GM23338 (cell line): ENCODE measurements around the gene ASB9. TPM values are rescaled to one million over a fixed set of nuclear protein-coding genes. Genes with fewer than 3 reads are reported as not detected.
A peak's percentile ranks its signal among the peaks of the same experiment; 100 is the strongest.

Source experiments
- ATAC-seq: fragments of 200-7000 bp; cut with Tn5 transposase; 3 replicates; pipeline ENCODE4 v1.9.1; 2020
- DNase-seq: peaks from one replicate; pipeline ENCODE4 v3.0.0-alpha.2; 2015; ENCODE audit warnings: low spot score
- H2AFZ ChIP-seq: fragments of 200-600 bp; sonication (generic); 2 replicates; pipeline ENCODE4 v1.8.0; 2016; ENCODE audit warnings: antibody characterized with exemption, mild to moderate bottlenecking, moderate library complexity
- H3F3A ChIP-seq: fragments of 200-600 bp; sonication (generic); replicated peaks from 2 replicates; pipeline ENCODE4 v1.8.0; 2017; ENCODE audit warnings: antibody characterized with exemption, mixed run types, low read depth
- H3K27ac ChIP-seq: fragments of 200-600 bp; sonication (generic); 2 replicates; pipeline ENCODE4 v1.6.1; 2016; ENCODE audit warnings: low read depth
- H3K27me3 ChIP-seq: fragments of 200-600 bp; sonication (generic); 2 replicates; pipeline ENCODE4 v1.8.0; 2016; ENCODE audit warnings: mild to moderate bottlenecking, mixed run types, moderate library complexity; ENCODE audit not compliant: insufficient read depth
- H3K36me3 ChIP-seq: fragments of 200-600 bp; sonication (generic); 2 replicates; pipeline ENCODE4 v1.8.0; 2016; ENCODE audit warnings: mild to moderate bottlenecking; ENCODE audit not compliant: insufficient read depth
- H3K4me1 ChIP-seq: fragments of 200-600 bp; sonication (generic); 2 replicates; pipeline ENCODE4 v1.8.0; 2016; ENCODE audit warnings: mild to moderate bottlenecking, moderate library complexity; ENCODE audit not compliant: insufficient read depth
- H3K4me2 ChIP-seq: fragments of 200-600 bp; sonication (generic); 2 replicates; pipeline ENCODE4 v1.7.1; 2017; ENCODE audit warnings: mixed run types
- H3K4me3 ChIP-seq: fragments of 200-600 bp; sonication (generic); 2 replicates; pipeline ENCODE4 v1.6.1; 2016; ENCODE audit warnings: mixed run types
- H3K79me2 ChIP-seq: fragments of 200-600 bp; sonication (generic); replicated peaks from 2 replicates; pipeline ENCODE4 v1.8.0; 2017; ENCODE audit warnings: mild to moderate bottlenecking; ENCODE audit not compliant: insufficient read depth
- H3K9me2 ChIP-seq: fragments of 200-600 bp; sonication (generic); 2 replicates; pipeline ENCODE4 v1.8.0; 2017; ENCODE audit not compliant: insufficient read depth
- H4K20me1 ChIP-seq: fragments of 200-600 bp; sonication (generic); replicated peaks from 2 replicates; pipeline ENCODE4 v1.8.0; 2017; ENCODE audit warnings: mild to moderate bottlenecking; ENCODE audit not compliant: insufficient read depth
- H3K27ac Mint-ChIP-seq: 2 replicates; pipeline ENCODE4 v1.8.0; 2020; ENCODE audit warnings: inconsistent platforms, mild to moderate bottlenecking, moderate library complexity, mixed read lengths
- H3K27me3 Mint-ChIP-seq: 3 replicates; pipeline ENCODE4 v1.8.0; 2022; ENCODE audit warnings: low read depth, mild to moderate bottlenecking, moderate library complexity, mixed read lengths, inconsistent platforms; ENCODE audit not compliant: insufficient read depth, poor library complexity
- H3K36me3 Mint-ChIP-seq: 3 replicates; pipeline ENCODE4 v1.8.0; 2021; ENCODE audit warnings: low read depth, mild to moderate bottlenecking, inconsistent platforms, moderate library complexity, mixed read lengths
- H3K4me1 Mint-ChIP-seq: 3 replicates; pipeline ENCODE4 v1.8.0; 2020; ENCODE audit warnings: mild to moderate bottlenecking, inconsistent platforms, mixed read lengths
- H3K4me3 Mint-ChIP-seq: 3 replicates; pipeline ENCODE4 v1.8.0; 2021; ENCODE audit warnings: moderate library complexity, mild to moderate bottlenecking, inconsistent platforms, mixed read lengths
- H3K9me3 Mint-ChIP-seq: 3 replicates; pipeline ENCODE4 v1.8.0; 2020; ENCODE audit warnings: moderate library complexity, mild to moderate bottlenecking, inconsistent platforms, mixed read lengths
- CREB1 ChIP-seq: fragments of 250-450 bp; sonication (Bioruptor Pico); IDR thresholded peaks from 2 replicates; pipeline ENCODE4 v1.5.0; 2020; ENCODE audit warnings: low read depth, mild to moderate bottlenecking, moderate library complexity
- EZH2 ChIP-seq: fragments of 200-600 bp; sonication (generic); IDR thresholded peaks from one replicate; pipeline ENCODE4 v1.8.0; 2017; ENCODE audit warnings: antibody characterized with exemption, mild to moderate bottlenecking, low read depth; ENCODE audit not compliant: unreplicated experiment
- EZH2phosphoT487 ChIP-seq: fragments of 200-600 bp; sonication (generic); IDR thresholded peaks from one replicate; pipeline ENCODE4 v1.8.1; 2018; ENCODE audit warnings: antibody characterized with exemption; ENCODE audit not compliant: unreplicated experiment
- JUNB ChIP-seq: IDR thresholded peaks from one replicate; pipeline ENCODE4 v1.6.1; 2016; ENCODE audit warnings: antibody characterized with exemption; ENCODE audit not compliant: unreplicated experiment
- NANOG ChIP-seq: IDR thresholded peaks from 2 replicates; pipeline ENCODE4 v1.6.1; 2016; ENCODE audit warnings: antibody characterized with exemption, borderline replicate concordance
- POLR2AphosphoS5 ChIP-seq: IDR thresholded peaks from 2 replicates; pipeline ENCODE4 v1.6.1; 2016; ENCODE audit warnings: antibody characterized with exemption, low read depth
- STAT1 ChIP-seq: IDR thresholded peaks from one replicate; pipeline ENCODE4 v1.6.1; 2016; ENCODE audit warnings: antibody characterized with exemption; ENCODE audit not compliant: unreplicated experiment
- polyA plus RNA-seq: library from polyadenylated mRNA; unstranded; fragments of >200 nt; fragmentation: Nextera tagmentation; extraction: Ambion mirVana; gene quantifications from 2 replicates; pipeline ENCODE4 v1.2.1, GENCODE V29; 2016
- total RNA-seq: library from RNA; depleted of rRNA; stranded (reverse); fragments of >200 nt; shearing (Covaris generic); gene quantifications from 2 replicates; pipeline ENCODE4 v1.2.3, GENCODE V29; 2014
- TF ChIP-seq, protein P1 (sequence below), 2 experiments: fragments of 200-600 bp in 1 of 2; sonication (generic) in 1 of 2; conservative IDR thresholded peaks; 2 replicates each; pipeline versions ENCODE4 v1.5.1 to v1.6.1; 2016 to 2017; ENCODE audit warnings: antibody characterized with exemption in 2 of 2, low read depth in 2 of 2, mild to moderate bottlenecking in 2 of 2, moderate library complexity in 1 of 2
- TF ChIP-seq, protein P2 (sequence below): IDR thresholded peaks from one replicate; pipeline ENCODE4 v1.6.1; 2018; ENCODE audit warnings: antibody characterized with exemption; ENCODE audit not compliant: unreplicated experiment
- TF ChIP-seq, protein P3 (sequence below): IDR thresholded peaks from 2 replicates; pipeline ENCODE4 v1.6.1; 2016; ENCODE audit warnings: antibody characterized with exemption

ASB9 gene
- total and polyA plus RNA-seq, 2 experiments from 2014 or later, result 0.37 to 0.42 TPM

DNA sequence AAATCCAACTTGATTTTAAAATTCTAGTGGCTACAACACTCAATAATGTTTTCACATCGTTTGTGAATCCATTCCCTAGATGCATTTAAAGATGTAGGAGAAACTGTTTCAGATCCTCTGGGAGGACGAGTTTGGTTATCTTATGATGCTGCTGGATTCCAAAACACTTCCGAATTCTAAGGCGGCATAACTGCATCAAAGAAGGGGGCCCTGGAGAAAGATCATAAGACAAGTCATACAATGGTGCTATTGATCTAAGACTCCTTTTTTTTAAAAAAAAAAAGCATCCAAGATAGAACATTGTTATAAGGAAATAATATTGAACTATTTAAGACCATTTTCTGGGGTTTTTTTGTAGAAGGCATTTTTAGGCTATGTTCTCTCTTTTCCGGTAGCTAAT, 25.5 kb downstream of the ASB9 start:
- Histone ChIP-seq H3K4me1 (no peaks in the 10 kb centered on the region), H2AFZ (no peak overlapping the region), H3K4me3 (no peak overlapping the region), H3K4me2 (no peak overlapping the region), H3K79me2 (no peaks in the 10 kb centered on the region), H3F3A (no peaks in the 10 kb centered on the region), H3K36me3 (no peaks in the 10 kb centered on the region), H4K20me1 (no peaks in the 10 kb centered on the region), H3K9me2 (no peaks in the 10 kb centered on the region), H3K27me3 (no peaks in the 10 kb centered on the region), H3K27ac (no peak overlapping the region)
- DNase-seq (no peak), ATAC-seq (no peak)
- H3K9me3 Mint-ChIP-seq, result no peaks in the 10 kb centered on the region
- TF ChIP-seq EZH2, result no peak
- no peaks in the 10 kb centered on the region for H3K27me3 Mint-ChIP-seq
- no peaks in the 10 kb centered on the region for H3K4me1 Mint-ChIP-seq
- no peak overlapping the region for H3K27ac Mint-ChIP-seq
- no peaks in the 10 kb centered on the region for H3K36me3 Mint-ChIP-seq
- H3K4me3 Mint-ChIP-seq, result no peak overlapping the region

DNA sequence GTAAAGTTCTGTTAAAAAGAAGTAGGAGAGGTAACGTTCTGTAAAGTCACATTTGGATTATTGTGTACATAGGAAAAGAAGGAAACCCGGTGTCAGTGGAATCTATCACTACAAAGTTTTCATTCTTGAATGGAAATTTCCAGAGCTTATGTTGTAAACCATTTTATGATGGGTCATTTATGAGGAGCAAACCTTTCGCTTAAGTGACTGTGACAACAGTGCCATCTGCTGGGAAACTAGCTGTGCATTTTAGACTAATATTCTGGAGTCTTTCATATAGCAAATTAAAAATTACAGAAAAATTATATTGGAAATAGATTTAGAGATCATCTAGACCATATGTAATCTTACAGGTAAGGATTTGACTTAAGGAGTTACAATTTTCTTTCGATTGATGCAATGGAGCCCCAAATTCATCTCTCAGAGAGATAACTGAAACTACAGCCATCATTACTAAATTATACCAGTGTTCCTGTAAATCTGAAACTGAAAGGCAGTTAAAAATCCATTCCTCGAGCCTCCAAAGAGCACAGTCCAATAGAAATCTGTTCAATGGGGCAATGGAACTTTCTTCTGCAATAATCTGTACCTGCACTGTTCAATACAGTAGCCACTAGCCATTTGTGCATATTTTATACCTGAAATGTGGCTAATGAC, 26.9 kb downstream of the ASB9 start:
- Mint-ChIP-seq H3K4me1 (no peaks in the 10 kb centered on the region), H3K27ac (no peak overlapping the region), H3K4me3 (no peak overlapping the region), H3K36me3 (no peaks in the 10 kb centered on the region), H3K27me3 (no peaks in the 10 kb centered on the region), H3K9me3 (no peaks in the 10 kb centered on the region)
- H3K27ac ChIP-seq, result no peak overlapping the region
- DNase-seq (peak; percentile 36), ATAC-seq (no peak)
- H3F3A ChIP-seq, result no peaks in the 10 kb centered on the region
- no peaks in the 10 kb centered on the region for H3K9me2 ChIP-seq
- no peak overlapping the region for H2AFZ ChIP-seq
- no peaks in the 10 kb centered on the region for H3K27me3 ChIP-seq
- no peaks in the 10 kb centered on the region for H3K79me2 ChIP-seq
- no peak overlapping the region for H3K4me3 ChIP-seq
- no peaks in the 10 kb centered on the region for H3K36me3 ChIP-seq
- no peak overlapping the region for H3K4me2 ChIP-seq
- no peaks in the 10 kb centered on the region for H3K4me1 ChIP-seq
- no peaks in the 10 kb centered on the region for H4K20me1 ChIP-seq
- TF ChIP-seq EZH2phosphoT487 (no peak), CREB1 (CRISPR knock-in tag) (no peak), POLR2AphosphoS5 (no peak), JUNB (no peak), STAT1 (no peak)
- TF ChIP-seq, protein P1, sequence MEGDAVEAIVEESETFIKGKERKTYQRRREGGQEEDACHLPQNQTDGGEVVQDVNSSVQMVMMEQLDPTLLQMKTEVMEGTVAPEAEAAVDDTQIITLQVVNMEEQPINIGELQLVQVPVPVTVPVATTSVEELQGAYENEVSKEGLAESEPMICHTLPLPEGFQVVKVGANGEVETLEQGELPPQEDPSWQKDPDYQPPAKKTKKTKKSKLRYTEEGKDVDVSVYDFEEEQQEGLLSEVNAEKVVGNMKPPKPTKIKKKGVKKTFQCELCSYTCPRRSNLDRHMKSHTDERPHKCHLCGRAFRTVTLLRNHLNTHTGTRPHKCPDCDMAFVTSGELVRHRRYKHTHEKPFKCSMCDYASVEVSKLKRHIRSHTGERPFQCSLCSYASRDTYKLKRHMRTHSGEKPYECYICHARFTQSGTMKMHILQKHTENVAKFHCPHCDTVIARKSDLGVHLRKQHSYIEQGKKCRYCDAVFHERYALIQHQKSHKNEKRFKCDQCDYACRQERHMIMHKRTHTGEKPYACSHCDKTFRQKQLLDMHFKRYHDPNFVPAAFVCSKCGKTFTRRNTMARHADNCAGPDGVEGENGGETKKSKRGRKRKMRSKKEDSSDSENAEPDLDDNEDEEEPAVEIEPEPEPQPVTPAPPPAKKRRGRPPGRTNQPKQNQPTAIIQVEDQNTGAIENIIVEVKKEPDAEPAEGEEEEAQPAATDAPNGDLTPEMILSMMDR (conservative IDR thresholded peaks at IDR 0.05; ENCODE audit: low read depth in 2 of 2), result peak; percentile 56 to 61

DNA sequence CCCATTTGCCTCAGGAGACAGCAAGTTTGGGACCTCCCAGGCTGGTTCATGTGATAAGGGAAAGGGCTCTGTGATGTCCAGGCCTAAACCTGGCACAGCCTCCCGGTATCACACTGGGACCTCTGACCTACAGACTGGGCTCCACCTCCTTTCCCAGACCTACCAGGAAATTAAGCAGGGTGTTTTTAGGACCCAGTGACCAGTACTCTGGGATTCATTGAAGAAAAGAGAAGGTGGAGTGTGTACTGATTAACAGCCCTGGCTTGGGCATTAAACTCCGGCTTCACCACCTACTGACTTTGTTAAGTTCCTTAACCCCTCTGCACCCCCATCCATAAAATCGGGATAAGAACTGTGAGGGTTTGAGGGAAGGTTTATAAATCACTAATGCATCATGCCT, 28.6 kb downstream of the ASB9 start:
- H2AFZ ChIP-seq, result no peak overlapping the region
- DNase-seq (no peak), ATAC-seq (no peak)
- no peak overlapping the region for H3K4me3 Mint-ChIP-seq
- no peaks in the 10 kb centered on the region for H3K27me3 ChIP-seq
- no peaks in the 10 kb centered on the region for H3K4me1 Mint-ChIP-seq
- no peaks in the 10 kb centered on the region for H3K36me3 ChIP-seq
- H3K27ac ChIP-seq, result no peak overlapping the region
- H3K27ac Mint-ChIP-seq, result no peak overlapping the region
- H3K9me2 ChIP-seq, result no peaks in the 10 kb centered on the region
- H3K27me3 Mint-ChIP-seq, result no peaks in the 10 kb centered on the region
- H3K79me2 ChIP-seq, result no peaks in the 10 kb centered on the region
- no peaks in the 10 kb centered on the region for H3F3A ChIP-seq
- no peaks in the 10 kb centered on the region for H3K36me3 Mint-ChIP-seq
- H4K20me1 ChIP-seq, result no peaks in the 10 kb centered on the region
- no peak overlapping the region for H3K4me3 ChIP-seq
- no peaks in the 10 kb centered on the region; the same call in 2 of the 3 replicates for H3K9me3 Mint-ChIP-seq
- no peak overlapping the region for H3K4me2 ChIP-seq
- no peaks in the 10 kb centered on the region for H3K4me1 ChIP-seq
- TF ChIP-seq CREB1 (CRISPR knock-in tag) (no peak), EZH2phosphoT487 (no peak), POLR2AphosphoS5 (no peak), NANOG (no peak)
- TF ChIP-seq, protein P2, sequence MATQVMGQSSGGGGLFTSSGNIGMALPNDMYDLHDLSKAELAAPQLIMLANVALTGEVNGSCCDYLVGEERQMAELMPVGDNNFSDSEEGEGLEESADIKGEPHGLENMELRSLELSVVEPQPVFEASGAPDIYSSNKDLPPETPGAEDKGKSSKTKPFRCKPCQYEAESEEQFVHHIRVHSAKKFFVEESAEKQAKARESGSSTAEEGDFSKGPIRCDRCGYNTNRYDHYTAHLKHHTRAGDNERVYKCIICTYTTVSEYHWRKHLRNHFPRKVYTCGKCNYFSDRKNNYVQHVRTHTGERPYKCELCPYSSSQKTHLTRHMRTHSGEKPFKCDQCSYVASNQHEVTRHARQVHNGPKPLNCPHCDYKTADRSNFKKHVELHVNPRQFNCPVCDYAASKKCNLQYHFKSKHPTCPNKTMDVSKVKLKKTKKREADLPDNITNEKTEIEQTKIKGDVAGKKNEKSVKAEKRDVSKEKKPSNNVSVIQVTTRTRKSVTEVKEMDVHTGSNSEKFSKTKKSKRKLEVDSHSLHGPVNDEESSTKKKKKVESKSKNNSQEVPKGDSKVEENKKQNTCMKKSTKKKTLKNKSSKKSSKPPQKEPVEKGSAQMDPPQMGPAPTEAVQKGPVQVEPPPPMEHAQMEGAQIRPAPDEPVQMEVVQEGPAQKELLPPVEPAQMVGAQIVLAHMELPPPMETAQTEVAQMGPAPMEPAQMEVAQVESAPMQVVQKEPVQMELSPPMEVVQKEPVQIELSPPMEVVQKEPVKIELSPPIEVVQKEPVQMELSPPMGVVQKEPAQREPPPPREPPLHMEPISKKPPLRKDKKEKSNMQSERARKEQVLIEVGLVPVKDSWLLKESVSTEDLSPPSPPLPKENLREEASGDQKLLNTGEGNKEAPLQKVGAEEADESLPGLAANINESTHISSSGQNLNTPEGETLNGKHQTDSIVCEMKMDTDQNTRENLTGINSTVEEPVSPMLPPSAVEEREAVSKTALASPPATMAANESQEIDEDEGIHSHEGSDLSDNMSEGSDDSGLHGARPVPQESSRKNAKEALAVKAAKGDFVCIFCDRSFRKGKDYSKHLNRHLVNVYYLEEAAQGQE, result no peak
- TF ChIP-seq, protein P3, sequence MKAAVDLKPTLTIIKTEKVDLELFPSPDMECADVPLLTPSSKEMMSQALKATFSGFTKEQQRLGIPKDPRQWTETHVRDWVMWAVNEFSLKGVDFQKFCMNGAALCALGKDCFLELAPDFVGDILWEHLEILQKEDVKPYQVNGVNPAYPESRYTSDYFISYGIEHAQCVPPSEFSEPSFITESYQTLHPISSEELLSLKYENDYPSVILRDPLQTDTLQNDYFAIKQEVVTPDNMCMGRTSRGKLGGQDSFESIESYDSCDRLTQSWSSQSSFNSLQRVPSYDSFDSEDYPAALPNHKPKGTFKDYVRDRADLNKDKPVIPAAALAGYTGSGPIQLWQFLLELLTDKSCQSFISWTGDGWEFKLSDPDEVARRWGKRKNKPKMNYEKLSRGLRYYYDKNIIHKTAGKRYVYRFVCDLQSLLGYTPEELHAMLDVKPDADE, result no peak
